CD4-positive, alpha-beta T cell treated with Interleukin-2 at 100 ng/mL for 4 hours (primary cell): Measurements from ENCODE around the gene CGREF1.
A peak's percentile ranks its signal among the peaks of the same experiment; 100 is the strongest.
"Not testable (repeated sequence)": the region's sequence is repeated elsewhere in the genome, so short reads cannot be mapped to it uniquely, and the experiment has no call there.

Experiments
- DNase-seq: peaks from one replicate; pipeline ENCODE4 v3.0.0-alpha.2; 2020; ENCODE audit warnings: low spot score

CGREF1 gene

DNA sequence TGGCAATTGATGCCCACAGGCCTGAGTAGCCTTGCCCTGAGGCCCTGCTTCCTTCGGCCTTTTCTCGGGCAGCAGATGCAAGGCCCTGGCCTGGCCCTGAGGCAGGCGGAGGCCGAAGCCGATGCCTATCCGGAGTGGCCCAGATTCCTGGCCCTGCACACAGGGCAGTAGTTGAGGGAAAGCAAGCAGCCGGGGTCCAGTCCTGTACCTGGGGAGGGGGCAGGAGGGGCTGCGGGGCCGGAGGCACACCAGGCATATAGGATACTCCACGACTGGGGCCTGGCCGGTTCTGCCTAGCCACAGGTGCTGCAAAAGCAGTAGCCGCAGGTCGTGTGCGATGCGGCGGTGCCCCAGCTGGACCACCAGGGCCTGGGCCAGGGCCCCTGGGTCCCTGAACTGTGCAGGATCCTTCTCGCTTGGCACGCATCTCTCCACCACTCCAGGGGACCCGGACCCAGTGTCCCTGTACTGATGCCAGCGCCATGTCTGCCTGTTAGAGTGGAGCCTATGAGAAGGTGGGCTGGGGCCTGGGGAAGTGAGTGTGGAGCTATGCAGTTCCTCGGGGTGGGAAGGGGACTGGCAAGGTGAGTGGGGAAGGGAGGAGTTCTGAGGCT, 18.5 kb upstream of the CGREF1 start:
- no peak for DNase-seq

DNA sequence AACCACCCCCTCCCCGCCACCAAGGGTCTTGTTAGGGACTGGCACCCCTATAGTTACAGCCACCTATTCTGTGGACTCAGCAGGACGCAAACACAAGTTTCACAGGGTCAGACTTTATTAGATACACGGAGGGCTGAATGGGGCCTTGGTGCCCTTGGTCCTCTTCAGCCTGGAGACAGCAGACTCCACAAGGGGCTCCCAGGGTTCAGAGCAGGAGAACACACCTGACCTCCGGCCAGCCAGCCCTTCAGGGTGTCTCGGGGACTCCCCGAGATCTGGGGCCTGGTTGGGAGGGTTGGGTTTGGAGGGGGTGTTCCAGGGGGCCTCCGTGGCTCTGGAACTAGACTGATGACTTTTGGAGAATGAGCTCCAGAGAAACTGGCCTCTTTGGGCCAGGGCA, 17.8 kb upstream of the CGREF1 start:
- no peak for DNase-seq

DNA sequence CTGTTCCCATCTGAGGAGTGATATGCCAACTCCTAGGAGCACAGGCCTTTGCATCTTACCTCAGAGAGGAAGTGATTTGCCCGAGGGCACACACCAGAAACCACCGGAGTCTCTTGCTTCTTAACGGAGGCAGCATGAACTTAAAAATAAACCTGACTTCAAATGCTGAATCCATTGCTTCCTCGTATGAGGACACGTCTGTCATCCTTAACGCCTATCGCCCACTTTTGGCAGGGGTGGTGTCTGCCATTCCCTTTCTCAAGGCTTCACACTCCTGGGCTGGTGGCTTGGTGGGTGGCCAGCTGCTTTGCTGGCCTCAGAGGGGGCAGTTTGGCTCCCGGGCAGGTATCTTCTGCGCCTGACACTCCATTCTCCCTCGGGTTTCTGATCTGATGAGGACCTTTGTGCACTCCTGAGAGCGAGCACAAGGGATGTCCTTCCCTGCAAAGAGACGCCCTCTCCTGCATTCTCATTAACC, 16.6 kb upstream of the CGREF1 start:
- DNase-seq = no peak

GRCh38 chr2:27134781-27135477, 16.0 kb upstream of the CGREF1 start:
- no peak for DNase-seq

DNA sequence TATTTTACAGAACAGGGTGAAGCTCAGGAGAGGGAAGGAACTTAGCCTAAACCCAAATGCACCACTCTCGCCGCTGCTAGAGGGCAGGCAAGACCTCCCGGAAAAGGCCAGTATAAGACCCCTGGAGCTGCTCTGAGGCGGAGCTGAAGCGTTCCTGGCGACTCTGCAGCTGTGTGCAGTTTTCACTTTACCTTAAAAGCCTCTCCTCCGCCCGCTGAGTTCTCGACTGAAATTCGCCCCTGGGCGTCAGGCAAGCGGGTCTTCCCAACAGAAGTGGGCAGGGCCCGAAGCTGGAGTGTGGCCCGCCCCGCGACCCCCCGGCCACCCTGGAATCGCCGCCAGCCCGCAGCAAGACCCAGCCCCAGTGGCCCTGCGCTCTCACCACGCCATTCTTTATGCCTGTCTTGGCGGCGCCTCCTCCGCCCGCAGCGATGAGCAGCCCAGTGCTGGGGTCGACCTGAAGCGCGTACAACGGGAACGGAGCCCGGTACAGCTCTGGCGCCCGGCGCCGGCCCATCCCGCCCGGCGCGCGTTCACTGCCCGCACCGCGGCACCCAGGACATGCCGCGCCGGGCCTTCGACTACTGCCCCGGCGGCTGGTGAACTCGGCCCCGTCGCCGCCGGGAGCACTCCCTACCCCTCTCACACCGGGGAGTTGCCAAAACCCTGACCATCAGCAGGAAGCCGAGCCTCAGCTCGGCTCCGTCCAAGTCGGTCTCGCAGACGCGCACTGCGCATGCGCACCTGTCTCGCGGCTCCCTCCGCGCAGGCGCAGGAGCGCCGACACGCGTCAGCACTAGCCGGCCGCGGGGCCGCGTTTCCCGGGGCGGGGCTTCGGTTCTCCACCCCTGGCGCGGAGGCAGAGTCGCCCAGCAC, 15.2 kb upstream of the CGREF1 start, which contains the start of gene PREB:
PREB (minus strand) TSS at position 732 of the 876 bp plus-strand sequence; CDS start at position 517, 215 bp downstream.
- peak; percentile 98 for DNase-seq

DNA sequence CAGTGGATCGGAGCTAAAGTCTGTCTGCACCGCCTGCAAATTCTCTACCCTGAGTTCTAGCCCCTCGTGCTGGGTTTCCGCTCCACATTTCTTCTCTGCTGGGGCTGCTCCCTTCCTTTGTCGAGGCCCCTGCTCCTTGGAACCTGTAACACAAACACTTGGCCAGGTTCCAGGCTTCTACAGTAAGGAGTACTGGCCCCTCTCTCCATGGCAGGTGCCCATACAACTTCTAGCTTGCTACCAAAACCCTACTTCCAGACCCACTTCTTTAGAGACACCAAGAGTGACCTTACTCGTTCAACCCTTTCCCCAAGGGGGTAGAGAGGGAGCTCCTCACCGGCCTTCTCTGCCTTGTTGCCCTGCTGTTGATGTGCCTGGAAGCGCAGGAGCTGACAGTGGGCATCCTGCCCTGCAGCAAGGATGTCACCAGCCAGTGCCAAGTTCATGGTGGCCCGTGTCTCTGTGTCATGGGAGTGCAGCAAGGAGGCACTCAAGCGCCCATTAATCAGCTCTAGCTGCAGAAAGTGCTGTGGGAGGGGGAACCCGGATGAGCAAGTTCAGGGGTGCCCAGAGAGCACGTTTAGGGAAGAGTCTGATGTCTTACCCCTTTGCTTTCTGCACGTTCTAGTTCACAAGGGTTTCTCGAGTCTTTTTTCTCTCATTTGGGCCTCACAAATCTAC, 14.4 kb upstream of the CGREF1 start:
- DNase-seq = no peak

DNA sequence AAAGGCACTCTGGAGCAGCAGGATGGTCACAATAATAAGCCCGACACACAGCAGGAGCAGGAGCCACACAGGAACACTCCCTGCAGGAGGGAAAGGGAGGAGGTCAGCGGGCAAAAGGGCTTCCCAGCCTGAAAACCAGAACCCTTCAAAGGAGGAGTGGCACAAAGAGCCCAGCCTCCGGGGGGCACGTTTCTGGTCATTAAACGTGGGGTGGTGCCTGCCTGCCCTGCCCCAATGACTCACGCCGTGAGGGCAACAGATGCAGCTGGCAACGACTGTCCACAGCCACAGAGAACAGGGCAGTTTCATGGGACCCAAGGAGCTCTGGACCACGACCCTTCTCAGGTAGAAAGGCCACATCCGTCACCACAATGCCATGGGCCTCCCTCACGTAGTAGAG, 12.5 kb upstream of the CGREF1 start:
- DNase-seq = no peak

DNA sequence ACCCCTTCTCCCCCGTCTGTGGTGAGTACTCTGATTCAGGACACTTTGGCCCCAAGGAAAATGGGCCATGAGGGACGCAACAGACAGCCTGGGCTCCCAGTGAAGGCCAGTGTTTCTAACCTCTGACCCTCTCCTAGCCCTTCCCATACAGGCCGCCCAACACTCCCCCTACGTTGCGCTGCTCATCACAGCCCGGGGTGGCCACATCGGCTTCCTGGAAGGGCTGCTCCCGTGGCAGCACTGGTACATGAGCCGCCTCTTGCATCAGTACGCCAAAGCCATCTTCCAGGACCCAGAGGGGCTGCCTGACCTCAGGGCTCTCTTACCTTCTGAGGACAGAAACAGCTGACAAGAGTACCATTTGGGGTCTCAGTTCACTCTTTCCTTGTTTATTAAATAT, 11.5 kb upstream of the CGREF1 start:
- DNase-seq = no peak

- no peak for DNase-seq
Measured at GRCh38 chr2:27128668-27129571, 10.0 kb upstream of the CGREF1 start.

DNA sequence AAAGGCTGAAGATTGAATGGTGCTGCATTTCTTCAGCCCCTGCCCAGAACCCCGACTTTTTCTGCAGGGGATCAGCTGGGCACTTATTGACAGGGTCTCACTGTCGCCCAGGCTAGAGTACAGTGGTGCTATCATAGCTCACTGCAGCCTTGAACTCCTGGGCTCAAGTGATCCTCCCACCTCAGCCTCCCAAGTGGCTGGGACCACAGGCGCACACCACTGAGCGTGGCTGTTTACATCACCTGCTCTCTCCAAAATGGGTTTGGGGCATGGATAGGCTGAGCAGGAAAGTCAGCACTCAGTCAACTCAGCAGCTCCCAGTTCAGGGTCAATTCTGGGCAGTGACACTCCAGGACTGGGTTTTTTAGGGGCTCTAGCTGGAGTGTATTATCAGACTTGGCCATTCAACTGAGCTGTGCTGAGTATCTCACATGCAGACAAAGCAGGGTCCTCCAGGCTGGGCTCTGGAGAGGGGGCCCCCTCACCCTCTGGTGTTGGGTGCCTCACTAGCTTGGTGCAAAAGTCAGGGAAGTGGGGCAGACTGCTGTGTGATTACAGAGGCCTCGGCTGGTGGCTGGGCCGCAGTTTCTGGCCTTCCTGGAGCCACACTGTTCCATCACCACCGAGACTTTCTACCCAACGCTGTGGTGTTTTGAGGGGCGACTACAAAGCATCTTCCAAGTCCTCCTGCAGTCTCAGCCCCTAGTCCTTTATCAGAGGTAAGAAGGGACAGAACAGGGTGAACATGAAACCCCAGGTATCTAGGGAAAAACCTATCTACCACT, 9.1 kb upstream of the CGREF1 start:
- DNase-seq = no peak

GRCh38 chr2:27126252-27126710, 7.4 kb upstream of the CGREF1 start:
- no peak for DNase-seq

DNA sequence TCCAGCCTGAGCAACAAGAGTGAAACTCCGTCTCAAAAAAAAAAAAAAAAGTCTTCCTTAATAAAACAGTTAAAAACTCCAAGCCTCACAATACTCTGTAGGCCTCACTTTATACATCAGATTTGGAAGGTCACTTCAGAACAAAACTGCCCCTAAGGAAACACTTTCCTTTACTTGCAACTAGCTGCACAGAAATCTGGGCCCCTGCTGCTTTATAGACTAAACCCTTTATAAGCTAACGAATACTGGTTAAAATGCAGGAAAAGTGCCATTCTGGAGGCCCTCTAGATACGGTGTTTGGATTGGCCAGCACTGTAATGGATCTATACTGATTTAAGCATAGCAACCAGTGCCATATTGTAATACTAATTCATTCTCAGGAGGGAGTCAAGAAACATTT, 6.2 kb upstream of the CGREF1 start:
- no peak for DNase-seq

DNA sequence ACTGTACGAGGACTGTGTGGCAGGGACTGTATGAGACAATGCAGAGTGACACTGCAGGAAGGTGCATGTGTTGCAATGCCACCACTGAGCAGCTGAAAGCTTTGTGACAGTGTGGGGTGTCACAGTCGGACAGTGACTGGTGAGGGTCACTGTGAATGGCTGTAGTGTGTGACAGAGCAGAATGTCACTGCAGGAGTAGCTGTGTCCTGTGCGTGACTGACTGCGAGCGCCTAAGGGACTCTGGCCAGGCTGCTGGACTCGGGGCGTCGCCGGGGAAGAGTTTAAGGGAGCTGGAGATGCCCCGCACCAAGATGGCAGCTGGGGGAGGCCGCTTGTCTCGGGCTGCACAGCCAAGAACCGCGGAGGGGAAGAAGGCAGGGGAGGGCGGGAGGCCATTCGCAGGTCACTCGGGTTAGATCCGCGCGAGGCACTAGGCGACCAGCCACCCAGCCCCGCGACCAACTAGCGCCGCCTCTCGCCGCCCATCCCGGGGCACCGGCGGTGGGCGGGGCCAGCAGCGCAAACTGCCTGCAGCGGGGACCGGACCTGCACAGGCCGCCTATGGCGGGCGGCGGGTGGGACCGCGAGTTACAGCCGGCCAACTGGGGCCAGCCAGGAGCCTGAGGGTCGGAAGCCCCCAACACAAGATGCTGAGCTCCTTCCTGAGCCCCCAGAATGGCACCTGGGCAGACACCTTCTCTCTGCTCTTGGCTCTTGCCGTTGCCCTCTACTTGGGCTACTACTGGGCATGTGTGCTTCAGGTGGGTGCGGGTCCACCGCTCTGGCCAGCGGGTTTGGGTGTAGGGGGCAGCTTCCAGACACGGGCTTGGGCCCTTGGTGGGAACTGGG, 4.6 kb upstream of the CGREF1 start, which contains the start of gene ABHD1:
ABHD1 (plus strand) TSS at position 514 of the 849 bp plus-strand sequence; CDS start at position 648, 134 bp downstream.
- peak; percentile 60 for DNase-seq

GRCh38 chr2:27122791-27123190, 3.9 kb upstream of the CGREF1 start:
- no peak for DNase-seq

GRCh38 chr2:27121906-27122305, 3.0 kb upstream of the CGREF1 start:
- no peak for DNase-seq

GRCh38 chr2:27119330-27119670, 372 bp upstream of the CGREF1 start:
- not testable (repeated sequence) for DNase-seq

DNA sequence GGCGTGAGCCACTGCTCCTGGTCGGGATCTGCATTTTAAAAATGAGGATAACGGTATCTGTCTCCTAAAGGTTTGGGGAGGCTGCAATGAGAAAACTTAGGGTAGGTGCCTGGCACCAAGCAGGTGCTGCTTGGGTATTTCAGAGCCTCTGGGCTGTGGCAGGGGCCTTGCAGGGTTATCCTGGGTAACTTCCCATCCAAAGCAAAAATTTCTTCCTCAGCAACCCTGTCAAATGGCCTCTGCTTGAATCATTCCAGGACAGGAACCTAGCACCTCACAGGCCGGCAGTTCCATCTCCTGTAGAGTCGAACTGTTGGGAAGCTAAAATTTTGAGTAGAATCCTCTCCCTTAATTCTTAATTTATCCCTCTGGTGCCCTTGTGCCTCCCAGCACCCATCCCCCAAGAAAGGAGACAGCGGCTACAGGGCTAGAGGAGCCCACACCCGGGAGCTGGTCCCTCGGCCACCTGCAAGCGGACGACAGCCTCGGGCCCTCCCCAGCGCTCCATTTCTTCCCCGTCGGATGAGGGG, 868 bp downstream of the CGREF1 start:
- DNase-seq = no peak

- DNase-seq = no peak
Measured at GRCh38 chr2:27115519-27115918, 3.4 kb downstream of the CGREF1 start.
